ENCODE results near the gene MBD1. TPM values are rescaled to one million over a fixed set of nuclear protein-coding genes. Genes with fewer than 3 reads are reported as not detected.

Gene MBD1
- total and polyA plus RNA-seq, 10 of the 15 experiments (the other 5 are each of a cell fraction or from before 2014, with no cell fraction given), result 8.4 to 97.7 (median 59.9) TPM

DNA sequence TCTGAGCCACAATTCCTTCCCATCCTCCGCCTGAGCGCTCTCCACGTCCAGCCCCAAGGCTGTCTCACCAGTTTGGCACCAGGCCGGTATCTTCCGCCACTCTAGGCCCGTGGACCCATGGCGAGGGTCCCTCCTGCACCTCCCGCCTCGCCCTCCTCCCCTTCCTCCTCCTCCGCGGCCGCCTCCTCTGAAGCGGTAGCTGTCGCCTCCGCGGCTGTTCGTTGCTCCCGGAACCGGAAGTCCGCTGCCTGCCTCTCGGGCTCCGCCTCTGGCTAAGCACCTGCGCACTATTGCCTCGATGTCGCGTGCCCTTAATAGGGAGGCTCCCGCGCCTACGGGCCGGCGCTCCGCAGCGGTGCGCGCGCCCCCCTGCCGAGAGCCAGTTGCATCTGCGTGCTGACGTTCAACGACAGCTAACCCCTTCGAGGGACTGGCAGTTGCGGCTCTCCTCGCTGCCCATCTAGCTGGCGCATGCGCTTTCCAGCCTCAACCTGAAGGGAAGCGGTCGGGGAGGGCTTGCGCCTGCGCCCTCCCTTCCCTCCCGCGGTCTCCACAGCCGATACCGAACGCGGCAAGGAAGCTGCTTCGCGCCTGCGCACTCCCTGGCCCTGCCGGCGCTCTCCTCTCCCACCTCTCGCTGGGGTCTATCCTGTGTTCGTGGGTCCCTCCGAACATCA, at the start of gene MBD1 (continued):
- TF ChIP-seq CUX1 (IDR thresholded peaks at IDR 0.05; ENCODE audit: insufficient replicate concordance, low read depth, low read length) (no peak), CREM (IDR thresholded peaks at IDR 0.05; ENCODE audit: low read depth) (peak; percentile 88), ZNF24 (IDR thresholded peaks at IDR 0.05) (no peak), FOXM1 (IDR thresholded peaks at IDR 0.05; ENCODE audit: low read depth, low read length) (no peak), IKZF1 (conservative IDR thresholded peaks at IDR 0.05) (peak; percentile 99), MYC (IDR thresholded peaks at IDR 0.05; ENCODE audit: insufficient read depth, insufficient read length, insufficient replicate concordance, low read length, severe bottlenecking) (peak; percentile 70), POLR2AphosphoS5 (IDR thresholded peaks at IDR 0.05; ENCODE audit: low read length) (peak; percentile 96), YY1 (IDR thresholded peaks at IDR 0.05; ENCODE audit: low read depth, low read length) (peak; percentile 64), RCOR1 (conservative IDR thresholded peaks at IDR 0.05; ENCODE audit: low read depth, low read length) (peak; percentile 66; the same call in 1 of the 2 replicates), POLR2AphosphoS2 (IDR thresholded peaks at IDR 0.05; ENCODE audit: low read depth, low read length) (peak; percentile 40), TCF3 (IDR thresholded peaks at IDR 0.05; ENCODE audit: borderline replicate concordance, insufficient read depth, low read depth, low read length) (0 out of 2 replicates have a peak, but pooled peaks have one; percentile 10), WRNIP1 (IDR thresholded peaks at IDR 0.05; ENCODE audit: borderline replicate concordance, low read depth, low read length) (no peak), MEF2A (IDR thresholded peaks at IDR 0.05; ENCODE audit: insufficient read depth, low read depth, low read length) (0 out of 2 replicates have a peak, but pooled peaks have one; percentile 44), ZNF207 (IDR thresholded peaks at IDR 0.05; ENCODE audit: borderline replicate concordance) (0 out of 2 replicates have a peak, but pooled peaks have one; percentile 41), NFYB (IDR thresholded peaks at IDR 0.05; ENCODE audit: insufficient read depth, low read depth, low read length) (0 out of 2 replicates have a peak, but pooled peaks have one; percentile 33), SIN3A (IDR thresholded peaks at IDR 0.05; ENCODE audit: low read depth, low read length) (peak; percentile 69; the same call in 1 of the 2 replicates)
- TF ChIP-seq, protein P1, sequence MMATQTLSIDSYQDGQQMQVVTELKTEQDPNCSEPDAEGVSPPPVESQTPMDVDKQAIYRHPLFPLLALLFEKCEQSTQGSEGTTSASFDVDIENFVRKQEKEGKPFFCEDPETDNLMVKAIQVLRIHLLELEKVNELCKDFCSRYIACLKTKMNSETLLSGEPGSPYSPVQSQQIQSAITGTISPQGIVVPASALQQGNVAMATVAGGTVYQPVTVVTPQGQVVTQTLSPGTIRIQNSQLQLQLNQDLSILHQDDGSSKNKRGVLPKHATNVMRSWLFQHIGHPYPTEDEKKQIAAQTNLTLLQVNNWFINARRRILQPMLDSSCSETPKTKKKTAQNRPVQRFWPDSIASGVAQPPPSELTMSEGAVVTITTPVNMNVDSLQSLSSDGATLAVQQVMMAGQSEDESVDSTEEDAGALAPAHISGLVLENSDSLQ (IDR thresholded peaks at IDR 0.05), result peak; percentile 95
- TF ChIP-seq, protein P2, sequence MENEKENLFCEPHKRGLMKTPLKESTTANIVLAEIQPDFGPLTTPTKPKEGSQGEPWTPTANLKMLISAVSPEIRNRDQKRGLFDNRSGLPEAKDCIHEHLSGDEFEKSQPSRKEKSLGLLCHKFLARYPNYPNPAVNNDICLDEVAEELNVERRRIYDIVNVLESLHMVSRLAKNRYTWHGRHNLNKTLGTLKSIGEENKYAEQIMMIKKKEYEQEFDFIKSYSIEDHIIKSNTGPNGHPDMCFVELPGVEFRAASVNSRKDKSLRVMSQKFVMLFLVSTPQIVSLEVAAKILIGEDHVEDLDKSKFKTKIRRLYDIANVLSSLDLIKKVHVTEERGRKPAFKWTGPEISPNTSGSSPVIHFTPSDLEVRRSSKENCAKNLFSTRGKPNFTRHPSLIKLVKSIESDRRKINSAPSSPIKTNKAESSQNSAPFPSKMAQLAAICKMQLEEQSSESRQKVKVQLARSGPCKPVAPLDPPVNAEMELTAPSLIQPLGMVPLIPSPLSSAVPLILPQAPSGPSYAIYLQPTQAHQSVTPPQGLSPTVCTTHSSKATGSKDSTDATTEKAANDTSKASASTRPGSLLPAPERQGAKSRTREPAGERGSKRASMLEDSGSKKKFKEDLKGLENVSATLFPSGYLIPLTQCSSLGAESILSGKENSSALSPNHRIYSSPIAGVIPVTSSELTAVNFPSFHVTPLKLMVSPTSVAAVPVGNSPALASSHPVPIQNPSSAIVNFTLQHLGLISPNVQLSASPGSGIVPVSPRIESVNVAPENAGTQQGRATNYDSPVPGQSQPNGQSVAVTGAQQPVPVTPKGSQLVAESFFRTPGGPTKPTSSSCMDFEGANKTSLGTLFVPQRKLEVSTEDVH (IDR thresholded peaks at IDR 0.05; ENCODE audit: low read depth, partially characterized antibody), result no peak
- TF ChIP-seq, protein P3, sequence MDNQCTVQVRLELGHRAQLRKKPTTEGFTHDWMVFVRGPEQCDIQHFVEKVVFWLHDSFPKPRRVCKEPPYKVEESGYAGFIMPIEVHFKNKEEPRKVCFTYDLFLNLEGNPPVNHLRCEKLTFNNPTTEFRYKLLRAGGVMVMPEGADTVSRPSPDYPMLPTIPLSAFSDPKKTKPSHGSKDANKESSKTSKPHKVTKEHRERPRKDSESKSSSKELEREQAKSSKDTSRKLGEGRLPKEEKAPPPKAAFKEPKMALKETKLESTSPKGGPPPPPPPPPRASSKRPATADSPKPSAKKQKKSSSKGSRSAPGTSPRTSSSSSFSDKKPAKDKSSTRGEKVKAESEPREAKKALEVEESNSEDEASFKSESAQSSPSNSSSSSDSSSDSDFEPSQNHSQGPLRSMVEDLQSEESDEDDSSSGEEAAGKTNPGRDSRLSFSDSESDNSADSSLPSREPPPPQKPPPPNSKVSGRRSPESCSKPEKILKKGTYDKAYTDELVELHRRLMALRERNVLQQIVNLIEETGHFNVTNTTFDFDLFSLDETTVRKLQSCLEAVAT (IDR thresholded peaks at IDR 0.05), result peak; percentile 81

Measured in GM12878 (cell line).